NCI-H82 treated with DMSO at 0.1 percent for 48 hours (cell line): ENCODE measurements around the gene GOLGA5.
"Not testable (repeated sequence)": the region's sequence is repeated elsewhere in the genome, so short reads cannot be mapped to it uniquely, and the experiment has no call there.

ENCODE experiments used
- DNase-seq: peaks from one replicate; lab custom pipeline; 2025; ENCODE audit not compliant: unreplicated experiment; lab: John Stamatoyannopoulos, UW

GOLGA5 gene

DNA sequence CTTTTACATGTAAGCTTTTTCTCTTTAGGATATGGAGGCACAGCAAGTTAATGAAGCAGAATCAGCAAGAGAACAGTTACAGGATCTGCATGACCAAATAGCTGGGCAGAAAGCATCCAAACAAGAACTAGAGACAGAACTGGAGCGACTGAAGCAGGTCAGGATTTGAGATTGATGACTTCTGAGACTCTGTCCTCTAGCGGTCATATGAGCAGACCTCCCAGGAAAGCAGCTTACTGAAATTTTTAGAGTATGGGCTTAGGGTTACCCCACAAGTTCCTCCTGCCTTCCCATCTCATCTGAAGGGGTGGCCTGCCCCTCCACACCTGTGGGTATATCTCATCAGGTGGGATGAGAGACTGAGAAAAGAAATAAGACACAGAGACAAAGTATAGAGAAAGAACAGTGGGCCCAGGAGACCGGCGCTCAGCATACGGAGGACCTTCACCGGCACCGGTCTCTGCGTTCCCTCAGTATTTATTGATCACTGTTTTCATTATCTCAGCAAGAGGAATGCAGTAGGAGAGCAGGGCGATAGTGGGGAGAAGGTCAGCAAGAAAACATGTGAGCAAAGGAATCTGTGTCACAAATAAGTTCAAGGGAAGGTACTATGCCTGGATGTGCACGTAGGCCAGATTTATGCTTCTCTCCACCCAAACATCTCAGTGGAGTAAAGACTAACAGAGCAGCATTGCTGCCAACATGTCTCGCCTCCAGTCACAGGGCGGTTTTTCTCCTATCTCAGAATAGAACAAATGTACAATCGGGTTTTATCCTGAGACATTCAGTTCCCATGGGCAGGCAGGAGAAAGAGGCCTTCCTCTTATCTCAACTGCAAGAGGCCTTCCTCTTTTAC, 25.8 kb downstream of the GOLGA5 start:
- not testable (repeated sequence) for DNase-seq

GRCh38 chr14:92820536-92820840, 26.4 kb downstream of the GOLGA5 start:
- not testable (repeated sequence) for DNase-seq

DNA sequence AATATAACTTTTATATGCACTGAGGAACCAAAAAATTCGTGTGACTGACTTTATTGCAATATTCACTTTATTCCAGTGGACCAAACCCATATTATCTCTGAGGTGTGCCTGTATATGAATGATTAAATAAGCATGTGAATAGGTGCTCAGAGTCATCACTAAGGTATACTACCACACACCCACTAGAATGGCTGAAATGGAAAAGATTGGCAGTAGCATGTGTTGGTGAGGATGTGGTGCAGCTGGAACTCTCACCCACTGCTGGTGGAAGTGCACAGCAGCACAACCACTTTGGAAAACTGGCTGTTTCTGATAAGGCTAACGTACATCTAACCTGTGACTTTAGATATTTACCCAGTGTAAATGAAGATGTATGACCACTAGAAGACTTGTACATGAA, 36.8 kb downstream of the GOLGA5 start:
- no peak for DNase-seq

DNA sequence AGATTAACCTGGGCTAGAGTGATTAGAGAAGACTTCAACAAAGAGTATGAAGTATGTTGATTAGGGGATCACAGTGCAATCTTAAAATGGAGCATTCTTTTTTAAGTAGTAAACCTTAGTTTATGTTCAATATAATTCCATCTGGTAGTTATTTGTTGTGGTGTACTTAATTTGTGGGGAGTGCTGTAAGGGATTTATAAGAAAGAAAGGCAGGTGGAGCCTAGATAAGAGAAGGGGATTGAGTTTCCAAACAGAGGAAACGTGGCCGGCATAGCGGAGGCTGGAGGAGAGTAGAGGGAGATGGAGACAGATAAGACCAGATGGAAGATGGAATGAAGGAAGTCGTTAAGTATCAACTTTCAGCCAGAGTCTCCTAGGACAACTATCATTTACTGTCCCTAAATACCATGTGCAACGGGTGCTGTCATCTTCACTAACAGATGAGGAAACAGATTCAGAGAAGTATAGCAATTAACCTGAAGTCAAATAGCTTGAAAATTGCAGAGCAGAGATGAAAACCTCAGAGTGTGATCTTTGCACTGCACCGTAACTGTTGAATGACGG, 38.1 kb downstream of the GOLGA5 start:
- DNase-seq = no peak

GRCh38 chr14:92841930-92842329, 47.8 kb downstream of the GOLGA5 start:
- no peak for DNase-seq

GRCh38 chr14:92844204-92844603, 50.1 kb downstream of the GOLGA5 start:
- DNase-seq = no peak

GRCh38 chr14:92846162-92846897, 52.2 kb downstream of the GOLGA5 start:
- DNase-seq = no peak

DNA sequence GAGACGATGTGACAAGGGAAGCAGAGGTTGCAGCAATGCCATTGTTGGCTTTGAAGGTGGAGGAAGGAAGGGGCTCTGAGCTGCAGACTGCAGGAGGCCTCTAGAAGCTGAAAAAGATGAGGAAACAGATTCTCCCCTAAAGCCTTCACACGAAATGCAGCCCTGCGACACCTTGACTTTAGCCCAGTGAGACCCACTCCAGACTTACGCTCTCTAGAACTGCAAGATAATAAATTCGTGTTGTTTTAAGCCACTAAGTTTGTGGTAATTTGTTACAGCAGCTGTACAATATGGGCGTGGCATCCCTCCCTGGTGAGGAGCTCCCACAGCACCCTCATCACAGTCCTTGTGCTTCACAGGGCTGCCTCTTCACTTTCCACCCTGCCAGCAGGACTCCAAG, 53.2 kb downstream of the GOLGA5 start:
- no peak for DNase-seq

DNA sequence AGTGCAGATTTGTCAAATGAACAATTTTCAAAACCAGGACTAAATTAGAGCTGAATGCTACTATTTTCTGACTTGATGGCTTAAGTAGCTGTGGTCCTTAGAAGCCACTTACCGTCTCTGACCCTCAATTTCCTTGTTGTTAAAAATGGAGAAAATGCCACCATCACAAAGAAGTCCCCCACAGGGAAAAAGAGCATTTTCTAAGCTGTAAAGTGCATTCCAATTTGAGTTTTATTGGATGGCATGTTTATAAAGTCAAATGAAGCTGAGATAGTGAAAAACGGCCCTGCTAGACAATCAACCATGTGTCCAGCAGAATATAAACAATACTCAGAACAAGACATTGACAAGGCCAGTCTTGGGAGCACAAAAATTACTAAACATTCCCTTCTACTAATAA, 53.6 kb downstream of the GOLGA5 start:
- DNase-seq = no peak

GRCh38 chr14:92848887-92849286, 54.8 kb downstream of the GOLGA5 start:
- no peak for DNase-seq

DNA sequence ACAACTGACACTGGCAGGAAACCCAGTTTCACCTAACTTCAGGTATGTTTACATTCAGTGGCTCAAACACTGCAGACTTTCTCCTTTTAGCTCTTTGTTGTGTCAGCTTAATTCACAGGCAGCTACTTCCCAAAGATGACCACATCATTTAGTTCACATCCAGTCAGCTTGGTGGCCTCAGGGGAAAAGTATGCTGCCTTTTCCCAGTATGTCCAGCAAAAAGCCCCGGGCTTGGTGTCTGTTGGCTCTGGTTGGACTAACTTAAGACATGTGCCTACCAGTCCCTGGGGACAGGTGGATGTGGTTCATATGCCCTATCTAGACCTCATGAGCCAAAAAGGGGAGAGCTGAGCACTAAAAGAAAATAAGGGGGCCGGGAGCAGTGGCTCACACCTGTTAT, 56.4 kb downstream of the GOLGA5 start:
- DNase-seq = no peak

- DNase-seq = not testable (repeated sequence)
Observed at GRCh38 chr14:92853136-92853535, 59.0 kb downstream of the GOLGA5 start.

GRCh38 chr14:92860049-92860840, 66.1 kb downstream of the GOLGA5 start:
- no peak for DNase-seq

GRCh38 chr14:92861856-92862745, 68.0 kb downstream of the GOLGA5 start:
- DNase-seq = no peak

- DNase-seq = no peak
Observed at GRCh38 chr14:92863286-92864080, 69.4 kb downstream of the GOLGA5 start.

- no peak for DNase-seq
Observed at GRCh38 chr14:92865674-92866073, 71.6 kb downstream of the GOLGA5 start.

GRCh38 chr14:92866181-92866752, 72.2 kb downstream of the GOLGA5 start:
- no peak for DNase-seq

GRCh38 chr14:92866901-92867865, 73.1 kb downstream of the GOLGA5 start:
- no peak for DNase-seq
